SH-SY5Y (cell line): Measurements from ENCODE around the gene MUC4.

Experiments
- GATA2 ChIP-seq: IDR thresholded peaks from 2 replicates; pipeline ENCODE4 v1.6.1; 2011; ENCODE audit warnings: mild to moderate bottlenecking, low read depth, low read length
- GATA3 ChIP-seq: IDR thresholded peaks from 2 replicates; pipeline ENCODE4 v1.6.1; 2011; ENCODE audit warnings: low read depth, mild to moderate bottlenecking, low read length, moderate library complexity

DNA sequence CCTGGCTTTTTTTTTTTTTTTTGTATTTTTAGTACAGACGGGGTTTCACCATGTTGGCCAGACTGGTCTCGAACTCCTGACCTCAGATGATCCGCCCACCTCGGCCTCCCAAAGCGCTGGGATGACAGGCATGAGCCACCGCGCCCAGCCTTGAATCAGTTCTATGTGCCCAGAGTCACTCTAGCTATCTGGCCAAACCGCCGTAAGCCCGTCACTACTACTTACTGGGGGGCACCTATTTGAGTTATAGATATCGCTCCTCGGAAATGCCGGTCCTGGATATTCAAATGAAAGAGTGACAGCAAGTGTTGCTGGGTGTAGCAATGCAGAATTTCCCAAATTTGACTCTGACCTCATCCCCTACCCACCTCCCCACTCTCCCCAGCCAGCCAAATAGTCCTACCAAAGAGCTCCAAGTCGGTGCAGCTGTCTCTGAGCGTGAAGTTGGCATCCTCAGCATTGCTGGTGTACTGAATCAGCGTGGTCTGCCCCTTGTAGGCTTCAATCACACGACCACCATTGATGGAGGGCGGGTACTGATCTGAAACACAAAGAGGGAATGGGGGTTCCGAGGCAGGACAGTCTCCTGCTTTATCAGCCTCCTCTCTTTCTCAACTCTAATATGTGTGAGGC, 52.9 kb downstream of the MUC4 start:
- TF ChIP-seq GATA3: no peak
- TF ChIP-seq GATA2: no peak
